H9 (cell line): ENCODE measurements around the gene TPRN. TPM values are rescaled to one million over a fixed set of nuclear protein-coding genes. Genes with fewer than 3 reads are reported as not detected.
A peak's percentile ranks its signal among the peaks of the same experiment; 100 is the strongest.

Experiments
- DNase-seq: peaks from one replicate; pipeline ENCODE4 v3.0.0-alpha.2; 2017
- H2AFZ ChIP-seq: one replicate; pipeline ENCODE4 v1.6.1; 2013; ENCODE audit warnings: mild to moderate bottlenecking, low read length, control low read depth, moderate library complexity
- H2AK5ac ChIP-seq: 2 replicates; pipeline ENCODE4 v1.6.1; 2013; ENCODE audit warnings: low read length, control low read depth, mixed read lengths; ENCODE audit not compliant: insufficient read length
- H2BK120ac ChIP-seq: one replicate; pipeline ENCODE4 v1.6.1; 2013; ENCODE audit warnings: low read depth, mild to moderate bottlenecking, low read length, control low read depth, inconsistent platforms; ENCODE audit not compliant: poor library complexity, severe bottlenecking
- H2BK12ac ChIP-seq: 2 replicates; pipeline ENCODE4 v1.6.1; 2013; ENCODE audit warnings: low read length, control low read depth, mixed read lengths, low read depth; ENCODE audit not compliant: insufficient read length
- H2BK15ac ChIP-seq: 2 replicates; pipeline ENCODE4 v1.6.1; 2013; ENCODE audit warnings: low read depth, low read length, control low read depth
- H2BK20ac ChIP-seq: one replicate; pipeline ENCODE4 v1.6.1; 2013; ENCODE audit warnings: low read depth, mild to moderate bottlenecking, low read length, control low read depth, inconsistent platforms; ENCODE audit not compliant: poor library complexity, severe bottlenecking
- H2BK5ac ChIP-seq: 2 replicates; pipeline ENCODE4 v1.6.1; 2013; ENCODE audit warnings: low read length, control low read depth, mixed read lengths; ENCODE audit not compliant: insufficient read length
- H3K14ac ChIP-seq: 2 replicates; pipeline ENCODE4 v1.6.1; 2013; ENCODE audit warnings: low read length, control low read depth; ENCODE audit not compliant: insufficient read depth
- H3K18ac ChIP-seq: 2 replicates; pipeline ENCODE4 v1.6.1; 2013; ENCODE audit warnings: low read depth, mild to moderate bottlenecking, mixed read lengths, low read length, control low read depth; ENCODE audit not compliant: insufficient read length
- H3K23ac ChIP-seq: 2 replicates; pipeline ENCODE4 v1.6.1; 2013; ENCODE audit warnings: low read length, control low read depth, mixed read lengths, low read depth; ENCODE audit not compliant: insufficient read length
- H3K23me2 ChIP-seq: 2 replicates; pipeline ENCODE4 v1.6.1; 2013; ENCODE audit warnings: low read depth, mild to moderate bottlenecking, mixed read lengths, low read length, control low read depth; ENCODE audit not compliant: insufficient read length, poor library complexity, severe bottlenecking
- H3K27ac ChIP-seq: 2 replicates; pipeline ENCODE4 v1.5.1; 2013; ENCODE audit warnings: low read length, control low read depth, mixed read lengths, low read depth; ENCODE audit not compliant: insufficient read length
- H3K27me3 ChIP-seq: 2 replicates; pipeline ENCODE4 v1.6.1; 2013; ENCODE audit warnings: low read length, control low read depth, inconsistent platforms; ENCODE audit not compliant: insufficient read depth
- H3K4ac ChIP-seq: 2 replicates; pipeline ENCODE4 v1.6.1; 2013; ENCODE audit warnings: low read depth, mild to moderate bottlenecking, control low read depth, inconsistent platforms, low read length, moderate library complexity
- H3K4me1 ChIP-seq: 2 replicates; pipeline ENCODE4 v1.6.1; 2013; ENCODE audit warnings: low read length, control low read depth, inconsistent platforms; ENCODE audit not compliant: insufficient read depth
- H3K4me2 ChIP-seq: 2 replicates; pipeline ENCODE4 v1.6.1; 2013; ENCODE audit warnings: low read length, control low read depth, mixed read lengths; ENCODE audit not compliant: insufficient read length, insufficient read depth
- H3K56ac ChIP-seq: 2 replicates; pipeline ENCODE4 v1.6.1; 2013; ENCODE audit warnings: low read depth, mild to moderate bottlenecking, mixed read lengths, low read length, control low read depth; ENCODE audit not compliant: insufficient read length
- H3K79me1 ChIP-seq: 2 replicates; pipeline ENCODE4 v1.6.1; 2013; ENCODE audit warnings: low read depth, mild to moderate bottlenecking, moderate library complexity, low read length, control low read depth, inconsistent platforms; ENCODE audit not compliant: insufficient read depth, poor library complexity, severe bottlenecking
- H3K79me2 ChIP-seq: 2 replicates; pipeline ENCODE4 v1.6.1; 2013; ENCODE audit warnings: low read length, control low read depth, inconsistent platforms; ENCODE audit not compliant: insufficient read depth
- H3K9ac ChIP-seq: 2 replicates; pipeline ENCODE4 v1.6.1; 2013; ENCODE audit warnings: low read length, control low read depth, mixed read lengths; ENCODE audit not compliant: insufficient read length; ENCODE audit errors: extremely low read depth
- H3K9me3 ChIP-seq: one replicate; pipeline ENCODE4 v1.6.1; 2013; ENCODE audit warnings: low read depth, low read length, inconsistent platforms; ENCODE audit not compliant: control insufficient read depth
- H3T11ph ChIP-seq: one replicate; pipeline ENCODE4 v1.6.1; 2013; ENCODE audit warnings: mild to moderate bottlenecking, low read length, control low read depth, inconsistent platforms
- H4K20me1 ChIP-seq: one replicate; pipeline ENCODE4 v1.6.1; 2013; ENCODE audit not compliant: control insufficient read depth, insufficient read length, insufficient read depth
- H4K5ac ChIP-seq: 2 replicates; pipeline ENCODE4 v1.6.1; 2013; ENCODE audit warnings: low read depth, mild to moderate bottlenecking, mixed read lengths, low read length, control low read depth; ENCODE audit not compliant: insufficient read length
- H4K8ac ChIP-seq: replicated peaks from 2 replicates; pipeline ENCODE4 v1.6.1; 2013; ENCODE audit warnings: low read length, control low read depth, mixed read lengths, low read depth; ENCODE audit not compliant: insufficient read length
- H4K91ac ChIP-seq: 2 replicates; pipeline ENCODE4 v1.6.1; 2013; ENCODE audit warnings: low read depth, mild to moderate bottlenecking, moderate library complexity, mixed read lengths, low read length, control low read depth; ENCODE audit not compliant: insufficient read length
- H3K27ac Mint-ChIP-seq, 3 experiments: 2 replicates in 2 of 3; 3 replicates in 1 of 3; pipeline ENCODE4 v1.8.0; 2020 to 2021; ENCODE audit warnings: mixed read lengths in 3 of 3, mild to moderate bottlenecking in 1 of 3, moderate library complexity in 1 of 3
- H3K27me3 Mint-ChIP-seq: 2 replicates; pipeline ENCODE4 v1.8.0; 2021; ENCODE audit warnings: low read depth, mild to moderate bottlenecking, moderate library complexity, mixed read lengths
- H3K36me3 Mint-ChIP-seq, 3 experiments: 2 replicates in 2 of 3; 3 replicates in 1 of 3; pipeline ENCODE4 v1.8.0; 2020 to 2021; ENCODE audit warnings: low read depth in 3 of 3, mixed read lengths in 3 of 3; ENCODE audit not compliant: insufficient read depth in 1 of 3
- H3K4me1 Mint-ChIP-seq, 2 experiments: 2 replicates each; pipeline ENCODE4 v1.8.0; 2020; ENCODE audit warnings: mixed read lengths in 2 of 2
- H3K4me3 Mint-ChIP-seq, 2 experiments: 2 replicates in 1 of 2; 3 replicates in 1 of 2; pipeline ENCODE4 v1.8.0; 2020 to 2021; ENCODE audit warnings: mild to moderate bottlenecking in 2 of 2, mixed read lengths in 2 of 2, moderate library complexity in 1 of 2
- H3K9me3 Mint-ChIP-seq, 2 experiments: 2 replicates in 1 of 2; 3 replicates in 1 of 2; pipeline ENCODE4 v1.8.0; 2020; ENCODE audit warnings: mild to moderate bottlenecking in 2 of 2, mixed read lengths in 2 of 2, moderate library complexity in 1 of 2
- WGBS: extraction: QIAGEN DNeasy Blood & Tissue Kit; methylation state at CpG from one replicate; pipeline ENCODE4 v1.1.7; 2013; ENCODE audit warnings: missing lambda C conversion rate, low lambda C conversion rate, mixed read lengths; ENCODE audit not compliant: insufficient read length; ENCODE audit errors: extremely low coverage; 5-methylcytosine and 5-hydroxymethylcytosine counted together
- total RNA-seq: library from RNA; stranded (reverse); gene quantifications from 2 replicates; pipeline ENCODE4 v1.2.1, GENCODE V29; 2021
- TF ChIP-seq, protein P1 (sequence below): fragments of 200-600 bp; sonication (generic); conservative IDR thresholded peaks from 3 replicates; pipeline ENCODE4 v1.8.0; 2021; ENCODE audit warnings: antibody characterized with exemption, mild to moderate bottlenecking

The TPRN gene
- total RNA-seq, 1 experiment from 2014 or later = 30.7 TPM

DNA sequence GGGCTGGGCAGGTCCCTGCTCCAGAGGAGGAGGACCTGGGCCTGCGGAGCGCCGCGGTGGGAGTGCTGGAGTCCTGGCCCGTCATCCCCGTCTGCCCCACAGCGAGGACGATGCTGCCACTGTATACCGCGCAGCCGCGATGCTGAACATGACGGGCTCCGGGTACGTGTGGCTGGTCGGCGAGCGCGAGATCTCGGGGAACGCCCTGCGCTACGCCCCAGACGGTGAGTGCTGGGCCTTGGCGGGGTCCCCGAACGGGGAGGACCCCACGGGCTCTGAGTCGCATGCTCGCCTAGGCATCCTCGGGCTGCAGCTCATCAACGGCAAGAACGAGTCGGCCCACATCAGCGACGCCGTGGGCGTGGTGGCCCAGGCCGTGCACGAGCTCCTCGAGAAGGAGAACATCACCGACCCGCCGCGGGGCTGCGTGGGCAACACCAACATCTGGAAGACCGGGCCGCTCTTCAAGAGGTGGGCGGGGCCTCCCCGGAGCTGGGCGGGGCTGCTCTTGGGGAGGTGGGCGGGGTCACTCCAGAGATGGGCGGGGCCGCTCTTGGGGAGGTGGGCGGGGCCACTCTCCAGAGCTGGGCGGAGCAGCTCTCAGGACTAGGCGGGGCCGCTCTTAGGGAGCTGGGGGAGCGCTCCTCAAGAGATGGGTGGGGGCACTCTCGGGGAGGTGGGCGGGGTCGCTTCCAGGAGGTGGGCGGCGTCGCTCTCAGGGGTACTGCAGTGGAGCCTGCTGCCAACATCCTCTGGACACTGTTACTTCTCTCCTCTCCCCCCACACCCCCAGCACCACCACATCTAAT, 43.8 kb downstream of the TPRN start:
- no peaks in the 10 kb centered on the region for H3K79me1 ChIP-seq
- H3K4ac ChIP-seq = no peak overlapping the region
- WGBS = no CpG with 5 or more reads among the region's 65 CpGs
- peaks cover 69% of the 10 kb centered on the region for H3K27me3 Mint-ChIP-seq
- no peak overlapping the region for H3K27ac ChIP-seq
- H4K91ac ChIP-seq = no peak overlapping the region
- peaks cover 28% of the 10 kb centered on the region; the same call in 1 of the 2 replicates for H3K27me3 ChIP-seq
- no peak overlapping the region for H3K56ac ChIP-seq
- no peaks in the 10 kb centered on the region for H3K36me3 Mint-ChIP-seq
- H3K23me2 ChIP-seq = peaks cover 7% of the 10 kb centered on the region
- H3K27ac Mint-ChIP-seq = no peak overlapping the region
- no peak overlapping the region for H2BK120ac ChIP-seq
- H3K9me3 Mint-ChIP-seq = no peaks in the 10 kb centered on the region
- H3K4me1 Mint-ChIP-seq = peaks cover 0 to 8% of the 10 kb centered on the region in 2 experiments; a peak in 2 of 4 replicates
- H2AK5ac ChIP-seq = no peak overlapping the region
- no peak overlapping the region for H2BK12ac ChIP-seq
- H3K23ac ChIP-seq = no peak overlapping the region
- H3K4me2 ChIP-seq = peak overlapping the region; percentile 65
- H4K5ac ChIP-seq = no peak overlapping the region
- no peak overlapping the region for H3K18ac ChIP-seq
- no peak overlapping the region for H2BK5ac ChIP-seq
- H3K79me2 ChIP-seq = no peaks in the 10 kb centered on the region
- no peaks in the 10 kb centered on the region for H3K9me3 ChIP-seq
- TF ChIP-seq, protein P1, sequence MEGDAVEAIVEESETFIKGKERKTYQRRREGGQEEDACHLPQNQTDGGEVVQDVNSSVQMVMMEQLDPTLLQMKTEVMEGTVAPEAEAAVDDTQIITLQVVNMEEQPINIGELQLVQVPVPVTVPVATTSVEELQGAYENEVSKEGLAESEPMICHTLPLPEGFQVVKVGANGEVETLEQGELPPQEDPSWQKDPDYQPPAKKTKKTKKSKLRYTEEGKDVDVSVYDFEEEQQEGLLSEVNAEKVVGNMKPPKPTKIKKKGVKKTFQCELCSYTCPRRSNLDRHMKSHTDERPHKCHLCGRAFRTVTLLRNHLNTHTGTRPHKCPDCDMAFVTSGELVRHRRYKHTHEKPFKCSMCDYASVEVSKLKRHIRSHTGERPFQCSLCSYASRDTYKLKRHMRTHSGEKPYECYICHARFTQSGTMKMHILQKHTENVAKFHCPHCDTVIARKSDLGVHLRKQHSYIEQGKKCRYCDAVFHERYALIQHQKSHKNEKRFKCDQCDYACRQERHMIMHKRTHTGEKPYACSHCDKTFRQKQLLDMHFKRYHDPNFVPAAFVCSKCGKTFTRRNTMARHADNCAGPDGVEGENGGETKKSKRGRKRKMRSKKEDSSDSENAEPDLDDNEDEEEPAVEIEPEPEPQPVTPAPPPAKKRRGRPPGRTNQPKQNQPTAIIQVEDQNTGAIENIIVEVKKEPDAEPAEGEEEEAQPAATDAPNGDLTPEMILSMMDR = no peak
- no peaks in the 10 kb centered on the region for H4K20me1 ChIP-seq
- no peak overlapping the region for H2AFZ ChIP-seq
- DNase-seq = peak; percentile 75
- no peak overlapping the region for H2BK15ac ChIP-seq
- no peaks in the 10 kb centered on the region for H3K4me1 ChIP-seq
- no peak overlapping the region for H3K9ac ChIP-seq
- peak overlapping the region in 1 of 2 experiments; percentile 72; a peak in 3 of 5 replicates for H3K4me3 Mint-ChIP-seq
- H3K14ac ChIP-seq = peak overlapping the region; percentile 11; the same call in 1 of the 2 replicates
- H3T11ph ChIP-seq = no peak overlapping the region
- no peak overlapping the region for H4K8ac ChIP-seq
- no peak overlapping the region for H2BK20ac ChIP-seq
